NCI-H1417 treated with DMSO at 0.1 percent for 48 hours (cell line): Measurements from ENCODE around the gene STKLD1.
"Not testable (repeated sequence)": the region's sequence is repeated elsewhere in the genome, so short reads cannot be mapped to it uniquely, and the experiment has no call there.

Experiments used
- DNase-seq: peaks from one replicate; lab custom pipeline; 2025; lab: John Stamatoyannopoulos, UW

The STKLD1 gene

DNA sequence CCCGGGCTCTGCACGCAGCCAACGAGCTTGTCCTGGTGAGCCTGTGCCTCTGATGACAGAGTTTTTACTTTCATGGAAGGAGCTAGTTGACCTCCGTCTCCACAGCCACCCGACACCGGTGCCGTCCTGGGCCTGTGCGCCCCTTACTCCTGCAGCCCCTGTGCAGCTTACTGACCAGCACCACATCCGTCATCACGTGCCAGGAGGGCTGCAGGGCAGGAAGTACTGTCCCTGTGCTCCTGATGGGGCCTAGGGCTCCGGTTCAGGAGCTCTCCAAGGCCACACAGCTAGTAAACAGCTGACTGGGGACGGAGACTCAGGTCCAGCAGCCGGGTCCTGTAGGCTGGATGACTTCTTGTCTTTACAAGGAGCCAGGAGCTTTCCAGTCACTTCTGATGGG lies 10.2 kb downstream of the STKLD1 start:
- DNase-seq = no peak

GRCh38 chr9:133387680-133388079 lies 11.5 kb downstream of the STKLD1 start:
- DNase-seq = no peak

DNA sequence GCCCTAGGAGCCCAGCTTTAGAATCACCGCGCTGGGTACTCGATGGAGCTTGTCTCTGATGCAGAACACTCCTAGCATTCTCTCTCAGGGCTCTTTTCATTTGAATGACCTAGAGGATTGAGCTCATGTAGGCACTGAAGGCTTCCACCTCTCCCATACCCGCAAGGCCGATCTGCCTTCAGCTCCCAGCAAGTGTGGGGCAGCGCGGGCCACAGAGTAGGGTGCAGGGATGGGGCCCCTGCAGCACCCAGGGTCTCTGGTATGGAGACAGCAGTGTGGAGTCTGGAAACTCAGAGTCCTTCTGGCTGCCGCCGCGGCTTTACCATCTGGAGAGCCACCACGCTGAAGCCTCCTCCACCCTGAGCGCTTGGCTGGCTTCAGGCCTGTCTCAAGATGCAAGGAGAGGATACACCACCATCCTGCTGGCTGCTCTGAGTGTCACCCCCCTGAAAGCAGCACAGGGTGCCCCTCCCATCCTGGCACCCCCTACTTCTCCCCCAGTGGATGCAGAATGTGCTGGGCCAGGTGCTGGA lies 12.9 kb downstream of the STKLD1 start:
- no peak for DNase-seq

DNA sequence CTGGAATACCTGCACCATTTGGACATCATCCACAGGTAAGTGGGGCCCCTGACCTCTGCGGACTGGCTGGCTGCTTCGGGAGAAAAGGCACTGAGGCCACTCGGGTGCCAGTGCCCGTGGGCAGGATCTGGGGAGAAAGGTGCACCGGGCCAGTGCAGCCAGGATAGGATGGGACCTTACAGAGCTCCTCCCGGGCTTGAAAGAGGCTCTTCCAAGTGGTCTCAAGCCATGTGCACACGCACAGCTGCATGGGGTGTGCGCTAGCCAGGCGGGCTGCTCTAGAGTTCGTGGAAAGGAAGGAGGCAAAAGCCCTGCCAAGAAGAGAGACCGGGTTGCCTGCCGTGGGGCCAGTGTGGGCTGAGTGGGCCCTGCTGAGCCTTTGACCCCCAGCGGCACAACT lies 13.4 kb downstream of the STKLD1 start:
- DNase-seq = no peak

DNA sequence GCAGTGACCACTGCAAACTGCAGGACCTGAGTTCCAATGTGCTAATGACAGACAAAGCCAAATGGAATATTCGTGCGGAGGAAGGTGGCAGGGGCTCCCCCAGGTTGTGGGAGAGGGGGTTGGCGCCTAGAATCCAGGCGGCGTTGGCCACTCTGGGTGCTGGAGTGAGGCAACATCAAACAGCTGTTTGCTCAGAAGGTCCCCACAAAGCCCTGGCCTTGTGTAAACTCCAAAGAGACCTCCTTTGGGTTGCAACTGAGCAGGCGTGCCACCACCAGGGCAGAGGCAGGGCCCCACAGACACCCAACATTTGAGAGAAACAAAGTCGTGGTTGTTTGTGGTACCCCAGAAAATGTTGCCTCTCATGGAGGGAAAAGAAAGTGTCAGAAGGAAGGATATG lies 14.5 kb downstream of the STKLD1 start:
- no peak for DNase-seq

DNA sequence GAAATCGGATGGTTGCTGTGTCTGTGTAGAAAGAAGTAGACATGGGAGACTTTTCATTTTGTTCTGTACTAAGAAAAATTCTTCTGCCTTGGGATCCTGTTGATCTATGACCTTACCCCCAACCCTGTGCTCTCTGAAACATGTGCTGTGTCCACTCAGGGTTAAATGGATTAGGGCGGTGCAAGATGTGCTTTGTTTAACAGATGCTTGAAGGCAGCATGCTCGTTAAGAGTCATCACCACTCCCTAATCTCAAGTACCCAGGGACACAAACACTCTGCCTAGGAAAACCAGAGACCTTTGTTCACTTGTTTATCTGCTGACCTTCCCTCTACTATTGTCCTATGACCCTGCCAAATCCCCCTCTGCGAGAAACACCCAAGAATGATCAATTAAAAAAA lies 15.3 kb downstream of the STKLD1 start:
- DNase-seq = not testable (repeated sequence)

DNA sequence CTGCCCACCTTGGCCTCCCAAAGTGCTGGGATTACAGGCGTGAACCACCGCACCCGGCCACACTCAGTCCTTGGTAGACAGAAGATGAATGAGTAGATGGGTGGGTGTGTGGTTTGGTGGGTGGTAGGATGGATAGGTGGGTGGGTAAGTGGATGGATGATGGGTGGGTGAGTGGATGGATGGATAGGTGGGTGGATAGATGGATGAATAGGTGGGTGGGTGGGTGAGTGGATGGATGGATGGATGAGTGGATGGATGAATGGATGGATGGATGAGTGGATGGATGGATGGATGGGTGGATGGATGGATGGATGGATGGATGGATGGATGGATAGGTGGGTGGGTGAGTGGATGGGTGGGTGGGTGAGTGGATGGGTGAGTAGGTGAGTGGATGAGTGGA lies 16.1 kb downstream of the STKLD1 start:
- DNase-seq = not testable (repeated sequence)

DNA sequence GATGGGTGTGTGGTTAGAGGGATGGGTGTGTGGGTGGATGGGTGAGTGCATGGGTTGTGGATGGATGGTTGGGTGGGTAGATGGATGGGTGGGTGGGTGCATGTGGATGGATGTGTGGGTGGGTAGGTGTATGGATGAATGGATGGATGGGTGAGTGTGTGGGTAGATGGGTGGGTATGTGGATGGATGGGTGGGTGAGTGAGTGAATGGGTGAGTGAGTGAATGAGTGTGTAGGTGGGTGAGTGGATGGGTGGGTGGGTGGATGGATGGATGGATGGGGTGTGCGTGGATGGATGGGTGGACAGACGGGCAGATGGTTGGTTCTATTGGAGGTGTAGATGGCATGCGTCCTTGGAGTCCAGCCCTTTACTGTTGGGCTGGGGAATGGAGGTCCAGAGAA lies 17.2 kb downstream of the STKLD1 start:
- DNase-seq = no peak

- no peak for DNase-seq
Observed at GRCh38 chr9:133394687-133395271, 18.6 kb downstream of the STKLD1 start.

- DNase-seq = no peak
Observed at GRCh38 chr9:133396952-133397351, 20.8 kb downstream of the STKLD1 start.

- DNase-seq = no peak
Observed at GRCh38 chr9:133397370-133397769, 21.2 kb downstream of the STKLD1 start.

DNA sequence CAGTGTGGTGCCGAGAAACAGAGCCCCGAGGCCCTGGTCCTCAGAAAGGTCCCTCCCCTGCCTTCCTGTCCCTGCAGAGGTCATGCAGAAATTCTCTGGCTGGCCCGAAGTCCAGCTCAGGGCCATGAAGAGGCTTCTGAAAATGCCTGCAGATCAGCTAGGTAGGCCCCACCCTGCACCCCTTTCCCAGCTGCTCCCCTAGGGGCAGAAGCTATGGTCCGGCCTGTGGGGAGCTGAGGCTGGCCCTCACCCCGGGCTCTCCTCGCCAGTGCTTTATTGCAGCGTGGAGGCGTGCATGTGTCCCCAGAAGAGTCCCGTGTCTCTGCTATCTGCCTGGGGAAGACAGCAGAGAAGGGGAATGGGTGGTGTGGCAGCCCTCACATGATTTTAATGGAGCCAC lies 21.7 kb downstream of the STKLD1 start:
- no peak for DNase-seq

GRCh38 chr9:133400292-133400691 lies 24.1 kb downstream of the STKLD1 start:
- no peak for DNase-seq

DNA sequence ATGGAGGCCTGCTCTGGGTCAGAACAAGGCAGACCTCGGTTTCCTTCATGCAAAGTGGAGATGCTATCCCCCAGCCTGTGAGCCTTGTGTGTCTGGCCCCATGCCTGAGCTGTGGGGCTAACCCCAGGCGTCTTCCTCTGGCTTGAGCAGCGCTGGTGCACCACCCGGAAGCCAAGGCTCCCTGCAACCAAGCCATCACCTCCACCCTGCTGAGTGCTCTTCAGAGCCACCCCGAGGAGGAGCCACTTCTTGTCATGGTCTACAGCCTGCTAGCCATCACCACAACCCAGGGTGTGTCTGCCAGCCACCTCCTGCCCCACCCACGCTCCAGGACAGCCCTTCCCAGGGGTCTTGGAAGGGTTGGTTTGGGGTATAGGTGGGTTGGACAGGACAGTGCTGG lies 25.4 kb downstream of the STKLD1 start:
- no peak for DNase-seq

GRCh38 chr9:133402689-133403088 lies 26.5 kb downstream of the STKLD1 start:
- DNase-seq = no peak

DNA sequence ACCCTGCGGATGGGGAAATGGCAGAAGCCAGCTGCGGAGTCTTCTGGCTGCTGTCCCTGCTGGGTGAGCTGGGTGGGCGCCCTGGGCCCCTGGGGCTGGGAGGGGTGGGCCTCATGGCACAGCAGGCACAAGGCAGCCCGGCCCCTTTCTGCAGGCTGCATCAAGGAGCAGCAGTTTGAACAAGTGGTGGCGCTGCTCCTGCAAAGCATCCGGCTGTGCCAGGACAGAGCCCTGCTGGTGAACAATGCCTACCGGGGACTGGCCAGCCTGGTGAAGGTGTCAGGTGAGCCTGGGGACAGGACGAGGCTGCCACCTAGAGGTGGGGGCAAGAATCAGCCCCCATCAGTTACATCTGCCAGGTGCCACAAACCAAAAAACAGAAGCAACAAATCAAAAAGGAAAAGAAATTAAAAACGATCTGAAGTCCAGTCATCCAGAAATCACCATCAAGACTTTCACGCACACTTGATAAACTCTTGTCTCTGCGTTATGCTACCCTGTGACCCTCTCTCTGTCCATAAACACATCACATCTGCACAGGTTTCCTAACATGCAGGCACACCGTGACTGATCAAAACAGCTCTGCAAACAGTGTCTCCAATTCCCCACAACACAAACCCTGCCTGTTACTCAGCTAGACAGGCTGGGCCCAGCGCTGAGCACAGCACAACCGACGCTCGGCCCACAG lies 27.7 kb downstream of the STKLD1 start:
- DNase-seq = no peak

- no peak for DNase-seq
Observed at GRCh38 chr9:133404454-133405002, 28.4 kb downstream of the STKLD1 start.

DNA sequence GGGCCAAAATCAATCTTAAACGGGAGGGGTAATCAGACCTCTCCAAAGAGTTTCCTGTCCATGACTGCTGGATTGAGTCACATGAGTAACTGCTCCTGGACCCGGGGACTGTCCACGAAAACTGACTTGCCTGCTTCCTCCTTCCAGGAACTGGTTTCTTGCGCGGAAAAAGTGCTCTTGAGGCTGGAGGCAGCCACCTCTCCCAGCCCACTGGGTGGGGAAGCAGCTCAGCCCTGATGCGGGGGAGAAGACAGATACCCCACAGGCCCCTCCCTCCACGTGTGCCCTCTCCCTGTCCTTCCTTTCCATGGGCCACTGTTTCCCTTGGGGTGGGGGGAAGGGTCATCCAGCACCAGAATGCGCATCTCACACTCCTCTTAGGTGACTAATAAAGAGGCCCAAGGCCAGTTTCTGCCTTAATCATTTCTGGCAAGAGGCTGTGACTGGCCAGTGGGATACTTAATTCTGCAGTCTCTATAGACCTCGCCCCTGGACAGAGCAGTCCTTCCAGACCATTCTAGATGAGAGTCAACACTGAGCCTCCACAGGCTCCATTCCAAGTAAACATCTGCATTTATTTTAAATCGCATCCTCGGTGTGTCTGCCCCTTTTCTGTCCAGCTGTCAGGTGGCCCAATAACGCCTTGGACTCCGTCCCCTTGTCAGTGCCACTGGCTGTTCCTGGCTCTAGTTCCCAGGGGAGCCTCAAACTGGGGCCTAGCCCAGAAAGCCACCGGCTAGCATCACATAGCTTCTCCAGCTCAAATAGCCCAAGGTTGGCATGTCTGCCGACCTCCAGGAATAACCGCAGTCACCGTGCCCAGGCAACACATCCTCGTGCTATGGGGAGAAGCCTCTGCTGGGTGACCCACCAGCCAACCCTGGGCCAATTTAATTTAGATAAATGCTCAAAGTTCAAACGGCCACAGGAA lies 29.6 kb downstream of the STKLD1 start:
- no peak for DNase-seq

DNA sequence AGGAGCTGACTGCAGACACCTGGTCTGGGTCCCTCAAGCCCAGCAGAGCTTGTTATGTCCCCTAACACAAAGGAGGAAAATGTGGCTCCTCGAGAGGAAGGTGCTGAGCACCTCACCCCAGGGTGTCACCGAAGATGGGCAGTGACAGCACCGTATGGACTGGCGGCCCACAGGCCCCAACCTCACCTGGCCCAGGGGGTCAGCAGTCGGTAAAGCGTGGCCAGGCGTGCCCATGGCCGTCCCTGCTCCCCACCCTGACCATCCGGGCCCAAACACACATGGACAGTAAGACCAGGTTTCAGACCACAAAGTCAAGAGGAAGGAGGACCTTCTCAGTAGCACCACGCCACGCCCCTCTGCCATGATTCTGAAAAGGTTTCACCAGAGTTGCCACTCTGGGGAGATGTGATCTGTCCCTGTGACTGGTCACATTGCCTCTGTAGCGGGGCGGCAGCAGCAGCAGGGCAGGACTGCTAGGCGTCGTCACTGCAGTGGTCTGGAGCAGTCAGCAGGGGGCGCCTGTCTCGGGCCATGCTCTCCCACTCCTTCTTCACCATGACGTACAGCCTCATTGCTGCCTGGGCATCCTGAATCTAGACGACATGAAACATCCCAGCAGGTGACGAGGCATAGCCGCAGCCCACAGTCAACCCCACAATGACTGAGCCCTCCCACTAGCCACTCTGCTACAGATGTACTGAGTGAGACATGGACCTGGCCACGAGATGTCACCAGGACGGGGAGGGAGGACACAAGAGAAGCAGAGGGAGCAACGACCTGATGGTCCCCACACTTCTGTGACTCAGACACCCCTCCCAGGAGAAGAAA lies 30.5 kb downstream of the STKLD1 start:
- DNase-seq = peak; percentile 3

DNA sequence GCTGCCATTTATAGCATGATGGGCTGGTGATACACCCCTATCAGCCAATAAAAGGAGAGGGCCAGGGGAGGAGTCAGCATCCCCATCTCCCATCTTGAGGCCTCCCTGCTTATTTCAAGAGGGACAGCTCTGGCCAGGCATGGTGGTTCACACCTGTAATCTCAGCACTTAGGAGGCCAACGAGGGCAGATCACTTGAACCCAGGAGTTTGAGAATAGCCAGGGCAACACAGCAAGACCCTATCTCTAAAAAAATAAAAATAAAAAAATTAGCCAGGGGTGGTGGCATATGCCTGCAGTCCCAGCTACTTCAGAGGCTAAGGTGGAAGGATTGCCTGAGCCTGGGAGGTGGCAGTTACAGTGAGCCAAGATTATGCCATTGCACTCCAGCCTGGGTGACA lies 31.9 kb downstream of the STKLD1 start:
- DNase-seq = no peak

GRCh38 chr9:133415170-133415569 lies 39.0 kb downstream of the STKLD1 start:
- DNase-seq = no peak
